CD4-positive, alpha-beta T cell treated with Interleukin-15 for 4 hours (primary cell): Measurements from ENCODE around the gene CCDC12.
A peak's percentile ranks its signal among the peaks of the same experiment; 100 is the strongest.

Source experiments
- DNase-seq: peaks from one replicate; pipeline ENCODE4 v3.0.0-alpha.2; 2020; ENCODE audit warnings: low spot score

The CCDC12 gene

GRCh38 chr3:47007482-47008233 lies 31.1 kb upstream of the CCDC12 start:
- DNase-seq = no peak

GRCh38 chr3:47007001-47007400 lies 30.5 kb upstream of the CCDC12 start:
- DNase-seq = no peak

- no peak for DNase-seq
Measured at GRCh38 chr3:47006145-47006651, 29.7 kb upstream of the CCDC12 start.

- no peak for DNase-seq
Measured at GRCh38 chr3:47005212-47006144, 28.9 kb upstream of the CCDC12 start.

- DNase-seq = no peak
Measured at GRCh38 chr3:47004369-47005211, 28.0 kb upstream of the CCDC12 start.

- no peak for DNase-seq
Measured at GRCh38 chr3:47003461-47004368, 27.2 kb upstream of the CCDC12 start.

GRCh38 chr3:47003056-47003410 lies 26.5 kb upstream of the CCDC12 start:
- no peak for DNase-seq

- DNase-seq = no peak
Measured at GRCh38 chr3:47002171-47003055, 25.9 kb upstream of the CCDC12 start.

- no peak for DNase-seq
Measured at GRCh38 chr3:47001731-47002170, 25.2 kb upstream of the CCDC12 start.

- DNase-seq = no peak
Measured at GRCh38 chr3:47000922-47001730, 24.6 kb upstream of the CCDC12 start.

GRCh38 chr3:47000198-47000815 lies 23.8 kb upstream of the CCDC12 start:
- no peak for DNase-seq

- DNase-seq = no peak
Measured at GRCh38 chr3:46999516-47000197, 23.1 kb upstream of the CCDC12 start.

- no peak for DNase-seq
Measured at GRCh38 chr3:46998852-46999515, 22.4 kb upstream of the CCDC12 start.

GRCh38 chr3:46998121-46998851 lies 21.7 kb upstream of the CCDC12 start:
- DNase-seq = peak; percentile 74

GRCh38 chr3:46997453-46998091 lies 21.0 kb upstream of the CCDC12 start:
- DNase-seq = no peak
